B cell (primary cell): Measurements from ENCODE around the gene DLG2.

Source experiments
- EZH2 ChIP-seq: IDR thresholded peaks from 2 replicates; pipeline ENCODE4 v1.6.1; 2012; ENCODE audit warnings: borderline replicate concordance, low read depth, mild to moderate bottlenecking, moderate library complexity, low read length; ENCODE audit not compliant: insufficient read depth, poor library complexity, severe bottlenecking
- TF ChIP-seq, protein P1 (sequence below): fragments of 200-600 bp; IDR thresholded peaks from one replicate; pipeline ENCODE4 v1.8.0; 2022; ENCODE audit warnings: antibody characterized with exemption, mild to moderate bottlenecking

DNA sequence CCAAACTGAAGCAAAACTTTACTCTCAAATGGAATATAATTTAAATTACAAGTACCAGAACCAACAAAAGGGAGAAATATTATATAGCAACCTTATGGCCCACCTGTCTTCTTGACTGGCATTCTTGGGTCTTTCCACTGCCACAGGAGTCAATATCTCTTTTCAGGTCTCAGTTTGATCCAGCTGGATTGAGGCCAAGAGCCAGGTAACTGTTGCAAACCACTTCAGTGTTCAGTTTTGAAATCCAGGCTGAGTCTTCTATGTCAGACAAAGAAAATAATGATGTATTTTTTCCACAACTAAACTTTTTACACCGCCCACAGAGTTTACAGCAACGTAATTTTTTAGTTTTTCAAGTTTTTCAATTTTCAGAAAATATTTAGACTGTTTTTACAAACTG is 648 bp downstream of the DLG2 start:
- TF ChIP-seq, protein P1, sequence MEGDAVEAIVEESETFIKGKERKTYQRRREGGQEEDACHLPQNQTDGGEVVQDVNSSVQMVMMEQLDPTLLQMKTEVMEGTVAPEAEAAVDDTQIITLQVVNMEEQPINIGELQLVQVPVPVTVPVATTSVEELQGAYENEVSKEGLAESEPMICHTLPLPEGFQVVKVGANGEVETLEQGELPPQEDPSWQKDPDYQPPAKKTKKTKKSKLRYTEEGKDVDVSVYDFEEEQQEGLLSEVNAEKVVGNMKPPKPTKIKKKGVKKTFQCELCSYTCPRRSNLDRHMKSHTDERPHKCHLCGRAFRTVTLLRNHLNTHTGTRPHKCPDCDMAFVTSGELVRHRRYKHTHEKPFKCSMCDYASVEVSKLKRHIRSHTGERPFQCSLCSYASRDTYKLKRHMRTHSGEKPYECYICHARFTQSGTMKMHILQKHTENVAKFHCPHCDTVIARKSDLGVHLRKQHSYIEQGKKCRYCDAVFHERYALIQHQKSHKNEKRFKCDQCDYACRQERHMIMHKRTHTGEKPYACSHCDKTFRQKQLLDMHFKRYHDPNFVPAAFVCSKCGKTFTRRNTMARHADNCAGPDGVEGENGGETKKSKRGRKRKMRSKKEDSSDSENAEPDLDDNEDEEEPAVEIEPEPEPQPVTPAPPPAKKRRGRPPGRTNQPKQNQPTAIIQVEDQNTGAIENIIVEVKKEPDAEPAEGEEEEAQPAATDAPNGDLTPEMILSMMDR = no peak
- no peak for TF ChIP-seq EZH2
